GM19240 (cell line): ENCODE measurements around the gene SDR39U1.
A peak's percentile ranks its signal among the peaks of the same experiment; 100 is the strongest.

ENCODE experiments used
- DNase-seq: peaks from one replicate; pipeline ENCODE4 v3.0.0; 2011; ENCODE audit warnings: low spot score; ENCODE audit not compliant: insufficient read length

Gene SDR39U1

DNA sequence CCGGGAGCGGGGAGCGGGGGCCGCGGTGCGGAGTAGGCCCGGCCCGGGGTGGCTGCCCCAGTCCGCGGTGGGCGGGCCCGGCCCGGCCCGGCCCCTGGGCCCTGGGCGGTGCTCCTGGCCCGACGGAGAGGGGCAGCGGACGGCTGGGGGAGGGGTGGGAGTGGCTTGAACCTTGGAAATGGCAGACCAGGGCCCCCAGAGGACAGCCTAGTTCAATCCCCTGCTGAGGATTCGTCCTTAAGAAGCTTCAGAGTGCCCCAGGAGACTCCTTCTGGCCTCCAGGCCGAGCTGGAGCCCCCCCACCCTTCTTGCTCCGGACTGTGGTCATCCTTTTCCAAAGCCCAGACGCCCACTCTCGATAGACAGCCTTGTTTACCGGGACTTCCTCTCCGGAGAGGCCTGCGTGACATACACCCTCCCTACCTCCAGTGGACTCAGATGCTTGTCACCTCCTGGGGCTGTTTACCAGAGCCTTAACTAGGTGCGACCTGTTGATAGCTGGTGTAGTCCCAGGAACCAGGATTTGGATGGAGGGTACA lies 12.4 kb downstream of the SDR39U1 start:
- DNase-seq: peak; percentile 55

DNA sequence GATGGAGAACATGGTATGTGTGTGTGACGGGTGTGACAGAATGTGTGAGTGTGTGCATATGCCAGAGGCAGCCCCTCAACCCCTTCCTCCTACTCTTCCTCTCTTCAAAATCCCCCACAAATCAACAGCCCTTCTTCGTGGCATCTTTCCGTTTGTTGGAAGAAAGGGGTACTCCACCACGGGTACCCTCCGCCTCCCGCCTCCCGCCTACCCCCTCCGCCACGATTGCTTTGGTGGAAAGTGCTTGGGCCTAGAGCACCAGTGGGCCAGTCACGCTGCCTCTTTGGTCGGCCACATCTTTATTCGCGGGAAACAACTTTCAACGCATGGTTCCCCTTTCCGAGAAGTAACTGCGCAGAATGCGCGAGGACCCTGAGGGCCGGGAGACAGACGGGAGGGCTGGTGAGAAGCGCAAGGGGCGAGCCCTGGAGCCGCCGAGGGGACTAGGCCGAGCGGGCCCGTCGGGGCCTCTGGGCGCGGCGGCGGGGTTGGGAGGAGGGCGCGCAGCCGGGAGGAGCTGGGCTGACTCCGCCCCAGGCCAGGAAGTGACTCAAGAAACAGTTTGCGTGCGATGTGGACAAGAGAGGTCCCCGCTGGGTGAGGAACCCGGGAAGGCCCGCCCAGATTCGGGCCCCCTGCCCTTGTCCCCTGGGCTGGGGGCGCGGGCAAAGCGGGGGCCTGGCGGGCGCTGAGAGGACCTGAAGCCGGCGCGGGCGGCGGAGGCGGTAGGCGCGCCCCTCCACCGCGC lies 13.0 kb downstream of the SDR39U1 start, which contains the start of the genes CBLN3 and KHNYN:
Gene CBLN3 (minus strand): TSS at position 274 of the 748 bp plus-strand sequence. CDS start 614 bp downstream, outside the sequence.
Gene KHNYN (plus strand): TSS at position 560 of the 748 bp plus-strand sequence. CDS start 777 bp downstream, outside the sequence.
- DNase-seq: peak; percentile 90

DNA sequence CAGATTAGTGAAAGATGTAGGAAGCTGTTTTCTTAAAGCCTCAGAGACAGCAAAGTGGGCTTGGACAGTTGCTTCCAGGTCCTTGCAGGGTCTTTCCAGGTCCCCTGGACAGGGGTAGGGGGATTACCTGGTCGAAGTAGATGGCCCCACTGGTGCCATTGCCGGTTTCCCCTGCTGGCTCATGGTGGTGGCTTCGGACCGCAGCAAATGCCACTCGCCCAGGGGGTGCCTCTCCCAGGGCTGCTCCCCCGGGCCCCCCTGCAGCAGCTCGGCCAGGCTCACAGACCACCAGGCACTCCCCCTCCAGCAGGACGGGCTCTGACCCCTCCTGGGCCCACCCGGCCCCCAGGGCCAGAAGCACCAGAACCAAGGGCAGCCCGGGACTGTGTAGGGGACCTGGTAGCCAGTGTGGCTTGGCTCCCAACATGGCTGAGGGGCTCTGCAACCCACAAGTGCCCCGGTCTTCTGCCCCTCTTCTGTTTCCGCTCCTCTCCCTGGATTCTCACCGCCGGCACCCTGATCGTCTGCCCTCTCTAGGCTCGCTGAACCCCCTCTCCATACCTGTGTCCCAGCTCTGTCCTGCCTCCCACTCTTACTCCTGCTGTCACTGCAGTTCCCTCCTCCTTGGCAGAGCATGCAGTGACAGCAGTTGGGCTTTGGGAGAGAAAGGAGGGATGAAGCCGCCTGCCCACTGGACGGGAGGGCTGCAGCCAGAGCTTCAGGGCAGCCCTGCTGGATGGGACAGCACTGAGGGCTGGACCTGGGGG lies 13.8 kb downstream of the SDR39U1 start:
- no peak for DNase-seq

DNA sequence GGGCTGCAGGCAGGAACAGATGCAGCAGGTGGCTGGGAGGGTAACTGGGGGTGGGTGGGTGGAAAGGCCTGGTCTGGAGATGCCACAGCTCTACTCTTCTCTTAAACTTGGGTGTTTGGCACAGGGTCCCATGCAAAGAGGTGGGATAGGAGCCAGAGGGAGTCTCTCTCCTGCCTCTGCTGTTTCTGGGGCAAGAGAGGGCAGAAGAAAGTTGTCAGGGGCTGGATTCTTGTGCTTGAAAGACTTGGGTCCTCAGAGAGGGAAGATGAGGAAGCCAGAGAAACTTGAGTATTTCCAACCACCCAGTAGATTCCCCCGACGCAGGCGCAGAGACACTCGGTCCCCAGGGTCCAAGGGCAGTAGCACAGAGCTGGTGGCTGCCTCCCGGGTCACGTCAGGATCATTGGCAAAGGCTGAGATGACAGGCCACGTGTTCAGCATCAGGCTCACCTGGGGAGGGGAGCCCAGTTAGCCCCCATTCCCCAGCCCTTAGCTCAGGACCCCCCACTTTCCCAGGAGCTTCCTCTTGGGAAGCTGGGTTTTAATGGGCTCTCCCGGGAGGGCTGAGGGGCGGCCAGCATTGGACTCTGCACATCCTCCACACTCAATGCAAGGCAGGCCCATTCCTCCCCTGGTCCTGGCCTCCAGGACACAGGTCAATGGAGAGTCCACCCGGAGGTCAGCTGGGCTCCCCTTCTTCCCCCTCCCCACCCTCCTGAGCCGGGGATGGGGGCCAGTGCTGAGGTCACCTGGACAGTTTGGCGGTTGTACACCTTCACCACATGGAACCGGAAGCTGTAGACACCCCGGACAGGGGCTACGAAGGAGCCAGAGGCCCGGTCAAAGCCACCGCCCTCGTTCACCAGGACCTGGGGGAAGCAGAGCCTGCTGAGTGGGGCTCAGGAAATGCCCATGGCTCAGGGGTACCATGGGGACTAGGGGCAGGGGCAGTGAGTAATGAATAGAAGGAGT lies 14.8 kb downstream of the SDR39U1 start:
- DNase-seq: no peak

DNA sequence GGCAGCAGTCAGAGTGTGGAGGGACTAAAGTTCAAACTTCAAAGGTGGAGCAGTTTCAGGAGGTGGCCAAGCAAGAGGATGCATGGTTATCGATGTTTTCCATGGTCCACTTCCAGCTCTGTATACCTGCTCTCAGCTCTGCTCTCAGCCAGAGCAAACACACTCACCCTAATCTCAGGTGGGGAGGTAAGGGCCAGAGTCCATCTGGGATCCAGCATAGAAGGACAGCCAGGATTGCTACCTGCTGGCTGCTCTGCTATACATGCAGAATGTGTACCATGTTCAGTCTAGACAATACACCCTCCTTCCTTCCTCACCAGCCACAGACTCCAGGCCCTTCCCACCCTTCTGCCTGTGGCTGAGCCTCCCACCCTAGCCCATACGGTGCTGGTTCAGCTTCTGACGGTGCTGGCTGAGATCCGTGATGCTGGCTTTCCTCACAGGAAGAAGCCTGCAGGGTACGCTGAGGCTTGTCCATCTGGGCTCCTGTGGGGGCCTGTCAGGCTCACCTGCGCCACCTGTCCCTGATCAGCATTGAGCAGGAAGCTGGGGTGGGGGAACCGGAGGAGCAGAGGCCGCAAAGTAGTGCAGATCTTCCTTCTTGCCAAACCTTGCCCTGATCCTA lies 15.6 kb downstream of the SDR39U1 start:
- no peak for DNase-seq

DNA sequence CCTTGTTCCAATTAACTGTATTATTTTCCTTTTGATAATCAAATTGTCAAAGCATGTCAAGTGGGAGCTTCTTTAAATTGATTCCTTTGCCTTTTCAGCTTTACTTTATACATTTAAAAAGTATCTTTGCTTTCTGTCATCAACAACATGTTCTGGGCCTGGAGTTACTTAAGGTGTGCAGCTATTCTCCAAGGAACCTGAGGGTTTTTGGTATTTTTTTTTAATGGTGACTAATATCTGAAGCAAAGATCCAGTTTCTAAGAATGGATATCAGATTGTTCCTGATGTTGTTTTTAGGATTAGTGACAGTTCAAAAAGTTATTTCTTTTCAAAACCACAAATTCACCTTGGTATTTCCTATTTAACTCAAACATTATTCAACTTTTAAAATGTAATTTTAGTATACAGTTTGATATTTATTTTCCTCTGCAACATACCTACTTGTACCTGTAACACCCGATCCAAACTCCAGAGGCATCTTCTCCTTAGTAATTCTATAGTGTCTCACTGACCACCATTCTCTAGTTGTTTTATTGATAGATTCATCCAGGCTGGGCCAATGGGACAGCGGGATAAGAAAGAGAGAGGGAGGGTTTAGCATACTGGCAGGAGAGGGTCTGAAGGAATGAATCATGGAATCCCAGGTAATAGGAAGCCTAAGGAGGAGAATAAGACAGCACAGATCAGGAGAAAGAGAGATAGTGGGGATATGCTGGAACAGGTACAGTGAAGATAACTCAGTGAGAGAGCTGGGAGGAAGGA lies 16.2 kb downstream of the SDR39U1 start:
- DNase-seq: no peak

DNA sequence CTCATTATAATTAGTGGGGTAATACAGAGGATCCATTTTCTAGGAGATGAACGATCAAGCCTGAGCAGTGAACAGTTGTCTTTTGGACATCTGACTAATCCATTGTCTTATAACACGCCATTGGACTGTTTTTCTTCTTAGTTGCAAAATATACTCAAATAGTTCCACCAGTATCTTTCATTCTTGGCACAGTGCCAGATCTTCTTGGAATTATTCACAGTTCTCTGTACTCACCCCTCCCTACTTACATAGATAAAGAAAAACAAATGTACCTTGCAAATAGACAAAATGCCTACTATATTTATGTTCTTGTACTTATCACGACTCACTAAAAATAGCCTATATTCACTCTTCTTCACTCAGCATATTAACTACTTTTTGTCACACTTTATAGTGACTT lies 16.9 kb downstream of the SDR39U1 start:
- DNase-seq: no peak

DNA sequence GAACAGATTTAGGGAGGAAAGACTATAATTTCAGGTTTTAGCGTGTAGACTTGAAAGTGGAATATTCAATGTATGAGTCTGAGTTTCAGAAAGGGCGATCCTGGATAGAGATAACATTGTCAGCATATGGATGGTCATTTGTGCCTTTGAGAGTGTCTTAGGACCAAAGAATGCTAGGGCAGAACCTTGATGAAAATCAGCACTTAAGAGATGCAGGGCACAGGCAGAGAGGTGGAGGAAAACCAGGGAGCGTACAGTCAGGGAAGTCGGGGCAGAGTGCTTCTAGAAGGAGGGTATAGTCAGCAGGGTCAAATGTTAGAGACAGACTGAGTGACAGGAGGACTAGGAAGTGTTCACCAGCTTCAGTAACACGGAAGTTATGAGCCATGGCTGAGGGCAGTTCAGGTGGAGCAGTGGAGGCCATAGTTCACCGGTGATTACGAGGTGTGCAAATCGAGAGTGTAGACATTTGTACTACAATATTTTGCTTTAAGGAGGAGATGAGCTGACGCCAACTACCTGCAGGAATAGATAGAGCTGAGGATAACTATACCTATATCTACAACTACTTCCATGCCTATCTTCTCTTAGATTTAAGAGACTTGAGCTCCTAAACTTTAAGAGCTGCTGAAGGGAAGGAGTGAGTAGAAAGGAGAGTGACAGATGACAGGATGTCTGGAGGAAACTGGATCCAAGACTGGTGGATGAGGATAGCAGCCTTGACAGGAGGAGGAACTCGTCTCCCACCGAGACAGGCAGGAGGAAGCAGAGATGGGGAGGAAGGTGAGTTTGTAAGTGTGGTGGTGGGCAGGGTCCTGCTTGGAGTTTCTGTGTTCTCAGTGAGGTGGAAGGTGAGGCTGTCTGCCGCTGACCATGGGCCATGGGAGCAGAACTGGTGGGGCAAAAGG lies 19.6 kb downstream of the SDR39U1 start:
- no peak for DNase-seq

DNA sequence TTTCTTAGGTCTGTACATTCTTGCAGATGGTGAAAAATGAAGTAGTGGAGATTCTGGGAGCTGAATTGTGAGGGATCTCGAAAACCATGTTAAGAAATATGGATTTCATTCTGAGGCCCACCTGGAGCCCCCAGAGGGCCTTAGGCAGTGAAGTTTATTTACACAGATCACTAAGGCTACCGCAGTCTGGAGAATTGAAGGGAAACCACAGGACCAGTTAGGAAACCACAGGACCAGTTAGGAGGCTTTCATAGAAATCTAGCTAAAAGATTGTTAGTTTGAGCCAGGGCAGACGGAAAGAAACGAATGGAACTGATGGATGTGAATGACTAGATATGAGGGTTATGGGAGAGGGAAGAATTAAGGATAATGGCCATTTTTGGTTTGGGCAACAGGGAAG lies 20.3 kb downstream of the SDR39U1 start:
- DNase-seq: no peak

DNA sequence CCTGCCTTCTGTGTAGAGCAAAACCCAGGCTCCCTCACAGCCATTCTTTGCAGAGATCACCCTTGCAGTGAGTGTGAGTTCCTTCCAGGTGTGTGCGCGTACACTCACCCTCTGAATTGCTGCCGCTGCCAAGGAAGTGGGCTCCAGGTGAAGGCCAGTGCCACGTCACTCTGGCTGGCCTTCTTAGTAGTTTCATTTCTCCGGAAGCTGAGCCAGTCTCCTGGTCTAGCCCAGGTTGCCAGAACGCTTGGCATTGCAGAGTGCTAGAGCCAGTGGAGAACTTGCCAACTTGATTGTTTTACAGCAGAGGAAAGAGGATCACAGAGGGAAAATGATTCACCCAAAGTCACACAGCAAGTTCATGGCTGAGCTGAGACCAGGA lies 24.1 kb downstream of the SDR39U1 start:
- DNase-seq: no peak

DNA sequence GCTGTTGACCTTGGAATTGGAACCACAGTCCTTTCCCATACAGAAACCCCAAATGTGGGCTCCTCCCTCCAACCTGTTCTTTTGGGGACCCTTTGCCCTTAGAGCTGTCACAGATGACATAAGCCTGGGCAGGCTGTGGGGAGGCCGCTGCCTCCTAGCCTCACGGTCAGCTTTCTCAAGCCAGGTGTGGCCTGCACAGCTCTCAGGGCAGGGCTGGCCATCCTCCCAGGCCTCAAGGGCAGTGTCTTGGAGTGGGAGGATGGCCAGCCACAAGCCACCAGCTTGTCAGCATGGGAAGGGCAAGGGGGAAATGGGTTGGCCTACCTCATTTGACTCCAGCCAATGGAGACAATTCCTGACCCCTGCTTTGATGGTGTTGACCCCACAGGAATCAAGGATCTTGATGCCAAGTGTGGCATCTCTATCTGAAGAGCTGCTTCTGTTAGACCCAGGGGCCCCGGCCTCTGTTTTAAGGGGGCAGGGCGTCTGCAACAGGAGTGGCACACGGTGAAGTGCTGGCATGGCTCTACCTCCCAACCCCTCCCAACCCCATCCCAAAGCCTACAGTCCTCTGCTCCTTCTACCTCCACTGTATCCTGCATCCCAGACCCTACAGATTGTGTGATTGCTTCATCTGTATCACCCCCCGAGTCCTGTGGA lies 24.6 kb downstream of the SDR39U1 start:
- no peak for DNase-seq

DNA sequence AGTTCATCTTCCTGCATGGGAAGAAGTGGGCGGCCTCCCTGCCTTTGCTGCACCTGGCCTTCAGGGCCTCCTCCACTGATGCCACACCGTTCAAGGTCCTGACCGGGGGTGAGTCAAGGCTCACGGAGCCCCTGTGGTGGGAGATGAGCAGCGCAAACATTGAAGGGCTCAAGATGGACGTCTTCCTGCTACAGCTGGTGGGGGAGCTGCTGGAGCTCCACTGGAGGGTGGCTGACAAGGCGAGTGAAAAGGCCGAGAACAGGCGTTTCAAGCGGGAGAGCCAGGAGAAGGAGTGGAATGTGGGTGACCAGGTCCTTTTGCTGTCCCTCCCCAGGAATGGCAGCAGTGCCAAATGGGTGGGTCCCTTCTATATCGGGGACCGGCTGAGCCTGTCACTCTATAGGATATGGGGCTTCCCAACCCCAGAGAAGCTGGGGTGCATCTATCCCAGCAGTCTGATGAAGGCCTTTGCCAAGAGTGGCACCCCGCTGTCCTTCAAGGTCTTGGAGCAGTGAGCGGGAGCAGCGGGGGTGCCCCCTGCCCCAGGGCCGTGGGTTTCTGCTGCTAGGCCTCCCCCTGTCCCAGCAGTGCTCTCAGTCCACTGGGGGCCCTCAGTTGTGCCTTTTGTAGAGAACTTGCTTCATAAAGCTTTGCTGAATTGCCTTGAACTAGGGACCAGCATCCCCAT lies 25.5 kb downstream of the SDR39U1 start:
- DNase-seq: no peak

DNA sequence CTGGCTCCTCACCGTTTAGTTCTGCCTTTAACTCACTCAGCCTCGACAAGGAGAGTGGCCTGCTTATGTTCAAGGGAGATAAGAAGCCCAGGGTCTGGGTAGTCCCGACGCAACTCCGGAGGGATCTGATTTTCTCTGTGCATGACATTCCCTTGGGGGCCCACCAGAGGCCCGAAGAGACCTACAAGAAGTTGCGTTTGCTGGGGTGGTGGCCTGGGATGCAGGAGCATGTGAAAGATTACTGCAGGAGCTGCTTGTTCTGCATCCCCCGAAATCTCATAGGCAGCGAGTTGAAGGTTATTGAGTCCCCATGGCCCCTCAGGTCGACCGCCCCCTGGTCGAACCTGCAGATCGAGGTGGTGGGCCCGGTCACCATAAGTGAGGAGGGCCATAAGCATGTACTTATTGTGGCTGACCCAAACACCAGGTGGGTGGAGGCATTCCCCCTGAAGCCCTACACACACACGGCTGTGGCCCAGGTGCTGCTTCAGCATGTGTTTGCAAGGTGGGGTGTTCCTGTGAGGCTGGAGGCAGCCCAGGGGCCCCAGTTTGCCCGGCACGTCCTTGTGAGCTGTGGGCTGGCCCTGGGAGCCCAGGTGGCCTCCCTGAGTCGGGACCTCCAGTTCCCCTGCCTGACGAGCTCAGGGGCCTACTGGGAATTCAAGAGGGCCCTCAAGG lies 26.2 kb downstream of the SDR39U1 start:
- no peak for DNase-seq

DNA sequence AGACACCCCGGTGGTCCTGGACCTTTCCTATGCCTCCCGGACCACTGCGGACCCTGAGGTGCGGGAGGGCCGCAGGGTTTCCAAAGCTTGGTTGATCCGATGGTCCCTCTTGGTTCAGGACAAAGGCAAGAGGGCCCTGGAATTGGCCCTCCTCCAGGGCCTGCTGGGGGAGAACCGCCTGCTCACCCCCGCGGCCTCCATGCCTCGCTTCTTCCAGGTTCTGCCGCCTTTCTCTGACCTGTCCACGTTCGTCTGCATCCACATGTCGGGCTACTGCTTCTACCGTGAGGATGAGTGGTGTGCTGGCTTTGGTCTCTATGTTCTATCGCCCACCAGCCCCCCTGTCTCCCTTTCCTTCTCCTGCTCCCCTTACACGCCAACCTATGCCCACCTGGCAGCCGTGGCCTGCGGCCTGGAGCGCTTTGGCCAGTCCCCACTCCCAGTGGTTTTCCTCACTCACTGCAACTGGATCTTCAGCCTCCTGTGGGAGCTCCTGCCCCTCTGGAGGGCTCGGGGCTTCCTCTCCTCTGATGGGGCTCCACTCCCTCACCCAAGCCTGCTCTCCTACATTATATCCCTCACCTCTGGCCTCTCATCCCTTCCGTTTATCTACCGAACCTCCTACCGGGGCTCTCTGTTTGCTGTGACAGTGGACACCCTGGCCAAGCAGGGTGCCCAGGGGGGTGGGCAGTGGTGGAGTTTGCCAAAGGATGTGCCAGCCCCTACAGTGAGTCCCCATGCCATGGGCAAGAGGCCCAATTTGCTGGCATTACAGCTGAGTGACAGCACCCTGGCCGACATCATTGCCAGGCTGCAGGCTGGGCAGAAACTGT lies 26.9 kb downstream of the SDR39U1 start:
- no peak for DNase-seq

DNA sequence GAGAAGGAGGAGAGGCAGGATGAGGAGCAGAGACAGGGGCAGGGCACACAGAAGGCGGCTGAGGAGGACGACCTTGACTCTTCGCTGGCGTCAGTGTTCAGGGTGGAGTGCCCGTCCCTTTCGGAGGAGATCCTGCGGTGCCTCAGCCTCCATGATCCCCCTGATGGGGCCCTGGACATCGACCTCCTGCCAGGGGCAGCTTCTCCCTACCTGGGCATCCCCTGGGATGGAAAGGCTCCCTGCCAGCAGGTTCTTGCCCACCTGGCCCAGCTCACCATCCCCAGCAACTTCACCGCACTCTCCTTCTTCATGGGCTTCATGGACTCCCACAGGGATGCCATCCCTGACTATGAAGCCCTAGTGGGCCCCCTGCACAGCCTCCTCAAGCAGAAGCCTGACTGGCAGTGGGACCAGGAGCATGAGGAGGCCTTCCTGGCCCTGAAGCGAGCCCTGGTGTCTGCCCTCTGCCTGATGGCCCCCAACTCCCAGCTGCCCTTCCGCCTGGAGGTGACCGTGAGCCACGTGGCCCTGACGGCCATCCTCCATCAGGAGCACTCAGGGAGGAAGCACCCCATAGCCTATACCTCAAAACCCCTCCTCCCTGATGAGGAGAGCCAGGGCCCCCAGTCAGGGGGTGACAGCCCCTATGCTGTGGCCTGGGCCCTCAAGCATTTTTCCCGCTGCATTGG lies 27.7 kb downstream of the SDR39U1 start:
- no peak for DNase-seq

DNA sequence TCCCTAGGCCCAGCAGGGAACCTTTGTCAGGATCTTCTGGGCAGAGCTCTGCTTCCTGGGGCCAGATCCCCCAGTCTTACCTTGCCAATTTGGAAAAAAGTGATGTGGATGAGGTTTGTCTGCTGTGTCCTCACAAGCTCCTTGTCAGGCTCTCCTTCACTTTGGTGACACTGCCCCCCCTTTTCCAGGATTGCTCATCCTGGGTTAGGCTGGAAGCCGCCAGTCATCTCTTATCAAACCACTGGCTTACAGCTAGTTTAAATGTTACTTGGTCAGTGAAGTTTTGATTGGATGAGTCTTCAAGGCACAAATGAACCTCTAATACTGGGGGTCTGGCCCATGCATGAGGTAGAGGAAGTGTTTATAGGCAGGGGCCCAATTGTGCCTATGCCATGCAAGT lies 28.5 kb downstream of the SDR39U1 start:
- DNase-seq: no peak
